HG02798 (cell line): Measurements from ENCODE around the gene ERH.
"Not testable (repeated sequence)": the region's sequence is repeated elsewhere in the genome, so short reads cannot be mapped to it uniquely, and the experiment has no call there.

Experiments used
- ATAC-seq: cut with Tn5 transposase; IDR thresholded peaks from one replicate; pipeline ENCODE4 v1.9.1; 2021; ENCODE audit warnings: mild to moderate bottlenecking; ENCODE audit not compliant: unreplicated experiment, poor library complexity

ERH gene

GRCh38 chr14:69398053-69398817 lies at the start of gene ERH, which contains the start of gene SLC39A9:
TSS of gene ERH (minus strand) at chr14:69398299. CDS start at chr14:69398233, 66 bp downstream.
TSS of gene SLC39A9 (plus strand) at chr14:69398692. CDS start at chr14:69399370, 678 bp downstream.
- ATAC-seq, result peak; percentile 90

GRCh38 chr14:69443296-69443805 lies 45.3 kb upstream of the ERH start:
- no peak for ATAC-seq

- ATAC-seq, result peak; percentile 82
Measured at GRCh38 chr14:69441948-69442347, 43.8 kb upstream of the ERH start.

GRCh38 chr14:69439521-69440270 lies 41.6 kb upstream of the ERH start:
- no peak for ATAC-seq

GRCh38 chr14:69432364-69432763 lies 34.3 kb upstream of the ERH start:
- ATAC-seq, result no peak

- no peak for ATAC-seq
Measured at GRCh38 chr14:69430306-69430939, 32.3 kb upstream of the ERH start.

- ATAC-seq, result no peak
Measured at GRCh38 chr14:69429643-69430042, 31.5 kb upstream of the ERH start.

- peak; percentile 69 for ATAC-seq
Measured at GRCh38 chr14:69428289-69428998, 30.3 kb upstream of the ERH start.

- ATAC-seq, result no peak
Measured at GRCh38 chr14:69427596-69427995, 29.5 kb upstream of the ERH start.

- ATAC-seq, result no peak
Measured at GRCh38 chr14:69424149-69424923, 26.2 kb upstream of the ERH start.

- no peak for ATAC-seq
Measured at GRCh38 chr14:69423279-69423678, 25.2 kb upstream of the ERH start.

- not testable (repeated sequence) for ATAC-seq
Measured at GRCh38 chr14:69416087-69416486, 18.0 kb upstream of the ERH start.

GRCh38 chr14:69413483-69413882 lies 15.4 kb upstream of the ERH start:
- no peak for ATAC-seq

GRCh38 chr14:69408331-69408960 lies 10.3 kb upstream of the ERH start:
- no peak for ATAC-seq

- no peak for ATAC-seq
Measured at GRCh38 chr14:69405762-69406161, 7.7 kb upstream of the ERH start.

- ATAC-seq, result no peak
Measured at GRCh38 chr14:69404883-69405282, 6.8 kb upstream of the ERH start.

GRCh38 chr14:69404478-69404877 lies 6.4 kb upstream of the ERH start:
- ATAC-seq, result no peak

GRCh38 chr14:69401841-69402240 lies 3.7 kb upstream of the ERH start:
- ATAC-seq, result no peak

- no peak for ATAC-seq
Measured at GRCh38 chr14:69400154-69400553, 2.1 kb upstream of the ERH start.
